A673 (cell line): ENCODE measurements around the gene GCNT1.
"Not testable (repeated sequence)": the region's sequence is repeated elsewhere in the genome, so short reads cannot be mapped to it uniquely, and the experiment has no call there.

Source experiments
- EZH2 ChIP-seq: fragments of 200-600 bp; sonication (generic); IDR thresholded peaks from 2 replicates; pipeline ENCODE4 v1.6.1; 2017; ENCODE audit warnings: borderline replicate concordance, low read depth, mild to moderate bottlenecking, mixed read lengths, antibody characterized with exemption, low read length; ENCODE audit not compliant: poor library complexity, severe bottlenecking
- TF ChIP-seq, protein P1 (sequence below): fragments of 300-800, 200-600 bp; sonication (generic); conservative IDR thresholded peaks from 2 replicates; pipeline ENCODE4 v1.5.1; 2017; ENCODE audit warnings: low read depth, mild to moderate bottlenecking, antibody characterized with exemption, low read length, moderate library complexity, mixed read lengths

DNA sequence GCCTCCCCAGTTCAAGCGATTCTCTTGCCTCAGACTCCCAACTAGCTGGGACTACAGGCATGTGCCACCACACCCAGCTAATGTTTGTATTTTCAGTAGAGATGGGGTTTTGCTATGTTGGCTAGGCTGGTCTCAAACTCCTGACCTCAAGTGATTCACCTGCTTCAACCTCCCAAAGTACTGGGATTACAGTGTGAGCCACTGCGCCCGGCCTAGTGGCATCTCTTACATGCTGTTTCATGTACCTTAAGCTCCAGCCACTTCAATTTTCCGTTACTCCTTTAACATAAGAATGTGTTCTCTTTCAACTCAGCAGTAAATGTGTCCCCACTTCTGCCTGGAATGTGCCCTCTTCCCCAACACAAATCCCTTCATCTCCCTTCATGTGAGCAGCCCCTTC, 73.9 kb downstream of the GCNT1 start:
- TF ChIP-seq, protein P1, sequence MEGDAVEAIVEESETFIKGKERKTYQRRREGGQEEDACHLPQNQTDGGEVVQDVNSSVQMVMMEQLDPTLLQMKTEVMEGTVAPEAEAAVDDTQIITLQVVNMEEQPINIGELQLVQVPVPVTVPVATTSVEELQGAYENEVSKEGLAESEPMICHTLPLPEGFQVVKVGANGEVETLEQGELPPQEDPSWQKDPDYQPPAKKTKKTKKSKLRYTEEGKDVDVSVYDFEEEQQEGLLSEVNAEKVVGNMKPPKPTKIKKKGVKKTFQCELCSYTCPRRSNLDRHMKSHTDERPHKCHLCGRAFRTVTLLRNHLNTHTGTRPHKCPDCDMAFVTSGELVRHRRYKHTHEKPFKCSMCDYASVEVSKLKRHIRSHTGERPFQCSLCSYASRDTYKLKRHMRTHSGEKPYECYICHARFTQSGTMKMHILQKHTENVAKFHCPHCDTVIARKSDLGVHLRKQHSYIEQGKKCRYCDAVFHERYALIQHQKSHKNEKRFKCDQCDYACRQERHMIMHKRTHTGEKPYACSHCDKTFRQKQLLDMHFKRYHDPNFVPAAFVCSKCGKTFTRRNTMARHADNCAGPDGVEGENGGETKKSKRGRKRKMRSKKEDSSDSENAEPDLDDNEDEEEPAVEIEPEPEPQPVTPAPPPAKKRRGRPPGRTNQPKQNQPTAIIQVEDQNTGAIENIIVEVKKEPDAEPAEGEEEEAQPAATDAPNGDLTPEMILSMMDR: not testable (repeated sequence)
- not testable (repeated sequence) for TF ChIP-seq EZH2
